ENCODE data around the gene HSPB2.

HSPB2 gene

DNA sequence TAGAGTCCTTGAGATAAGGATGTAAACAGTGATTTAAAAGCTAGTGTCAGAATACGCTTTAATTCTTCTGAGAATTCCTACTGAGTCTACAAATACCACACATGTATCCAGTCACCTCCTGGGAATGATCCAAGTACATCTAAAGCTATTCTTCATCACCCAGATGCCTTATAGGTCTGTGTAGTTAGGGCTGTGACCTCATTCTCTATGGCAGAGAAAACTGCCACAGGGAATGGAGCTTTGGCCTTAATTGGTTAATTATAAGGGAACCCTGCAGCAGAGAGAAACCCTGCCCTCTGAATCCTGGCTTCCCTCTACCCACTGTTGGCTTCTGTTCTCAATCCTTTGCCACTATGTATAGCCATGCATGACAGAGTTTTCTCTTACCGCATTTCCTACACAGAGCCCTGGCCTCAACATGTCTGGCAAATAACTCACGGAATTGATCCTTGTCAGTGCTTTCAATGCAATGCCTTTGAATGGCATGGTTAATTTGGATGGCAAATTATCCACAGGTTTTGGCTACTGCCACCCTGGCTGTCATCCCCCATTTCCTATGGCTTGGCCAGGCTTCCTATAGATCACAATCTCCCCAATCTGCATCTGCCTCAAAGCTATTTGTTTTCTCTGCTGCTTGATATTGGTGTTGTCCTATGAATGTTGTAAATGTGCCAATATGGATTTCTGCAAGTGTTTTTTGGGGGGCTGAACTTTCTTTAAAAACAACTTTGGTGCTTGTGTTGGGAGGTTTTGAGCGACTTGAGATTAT lies 27.5 kb downstream of the HSPB2 start:
- no peak for DNase-seq

DNA sequence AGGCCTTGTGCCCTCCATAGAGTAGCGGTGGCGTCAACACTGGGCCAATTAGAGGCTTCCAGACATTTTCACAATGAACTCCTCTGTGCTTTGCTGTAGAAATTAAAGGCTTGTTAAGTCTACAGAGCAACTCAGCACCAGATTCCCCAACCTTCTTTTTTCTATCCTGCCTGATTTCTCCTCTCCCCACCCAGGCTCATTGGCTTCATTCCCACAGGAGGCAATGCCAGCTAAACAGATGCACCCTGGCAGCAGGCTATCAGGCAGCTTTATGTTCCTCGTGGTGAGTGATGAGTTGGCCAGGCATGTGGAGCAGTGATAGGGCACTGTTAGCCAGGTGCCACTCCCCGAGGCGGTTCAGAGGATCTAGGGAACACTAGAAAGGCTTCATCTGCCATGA lies 29.4 kb downstream of the HSPB2 start:
- DNase-seq, result no peak

DNA sequence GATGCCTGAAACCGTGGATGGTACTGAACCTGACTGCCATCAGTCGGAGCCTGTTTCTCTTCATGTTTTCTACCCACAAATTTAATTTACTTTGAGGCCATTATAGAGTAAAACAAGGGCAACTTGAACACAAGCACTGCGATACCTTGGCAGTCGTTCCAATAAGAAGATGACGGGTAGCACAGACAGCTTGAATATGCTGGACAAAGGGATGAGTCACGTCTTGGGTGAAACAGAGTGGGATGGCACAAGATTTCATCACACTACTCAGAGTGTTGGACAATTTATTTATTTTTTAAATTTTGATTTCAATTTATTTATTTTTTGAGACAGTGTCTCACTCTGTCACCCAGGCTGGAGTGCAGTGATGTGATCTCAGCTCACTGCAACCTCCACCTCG lies 30.3 kb downstream of the HSPB2 start:
- no peak for DNase-seq

DNA sequence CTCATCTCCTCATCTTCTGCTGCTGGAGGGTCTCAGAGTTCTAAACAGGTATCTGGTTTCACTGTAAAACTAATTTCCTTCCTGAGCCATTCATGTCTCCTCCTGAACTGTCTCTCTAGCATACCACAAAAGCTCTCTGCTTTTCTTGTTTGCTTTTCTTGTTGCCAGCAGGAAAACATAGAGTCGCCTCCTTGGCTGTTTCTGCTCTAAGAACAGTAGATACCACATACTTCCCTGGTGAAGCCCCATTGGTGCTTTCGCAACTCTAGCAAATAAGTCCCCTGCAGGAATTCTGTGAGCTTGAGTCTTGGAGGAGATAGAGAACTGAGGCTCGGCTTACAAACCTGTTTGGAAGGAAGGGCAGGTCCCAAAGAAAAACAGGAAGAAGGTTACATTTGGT lies 31.6 kb downstream of the HSPB2 start:
- peak; percentile 19 for DNase-seq

DNA sequence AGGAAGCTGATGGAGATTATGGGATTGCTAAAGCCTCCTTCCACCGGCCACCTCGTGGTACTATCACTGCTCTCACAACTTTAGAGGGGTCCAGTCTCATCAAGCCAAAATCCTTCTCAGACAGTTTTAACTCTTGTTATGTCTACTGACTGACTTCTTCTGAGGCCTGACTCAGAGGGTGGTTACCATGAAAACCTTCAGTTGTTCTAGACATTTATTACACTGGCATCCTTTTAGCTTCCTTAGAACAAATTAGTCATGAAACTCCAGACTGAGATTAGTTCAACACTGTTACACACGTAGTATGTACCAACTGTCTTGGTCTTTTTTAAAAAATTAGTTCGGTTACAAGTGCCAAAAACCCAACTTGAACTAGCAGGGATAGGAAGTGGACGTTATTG lies 32.1 kb downstream of the HSPB2 start:
- peak; percentile 14 for DNase-seq

DNA sequence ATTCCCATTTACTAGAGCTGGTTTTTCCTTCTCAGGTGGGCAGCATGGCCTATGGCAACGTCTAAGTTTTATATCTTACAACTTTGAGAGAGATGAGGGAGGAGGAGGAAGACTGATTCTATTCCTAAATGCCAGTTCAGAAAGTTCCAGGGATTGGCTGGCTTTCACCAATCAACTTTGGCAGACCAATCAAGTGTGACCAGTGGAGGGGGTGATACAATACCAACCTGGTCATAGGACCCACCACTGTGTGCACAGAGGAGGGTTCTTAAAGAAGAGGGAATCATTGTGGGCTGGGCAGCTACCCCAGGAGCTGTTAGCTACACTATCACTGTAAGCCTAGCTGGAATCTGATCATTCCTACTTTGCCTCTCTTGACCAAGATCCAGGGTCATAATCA lies 32.7 kb downstream of the HSPB2 start:
- DNase-seq, result no peak

DNA sequence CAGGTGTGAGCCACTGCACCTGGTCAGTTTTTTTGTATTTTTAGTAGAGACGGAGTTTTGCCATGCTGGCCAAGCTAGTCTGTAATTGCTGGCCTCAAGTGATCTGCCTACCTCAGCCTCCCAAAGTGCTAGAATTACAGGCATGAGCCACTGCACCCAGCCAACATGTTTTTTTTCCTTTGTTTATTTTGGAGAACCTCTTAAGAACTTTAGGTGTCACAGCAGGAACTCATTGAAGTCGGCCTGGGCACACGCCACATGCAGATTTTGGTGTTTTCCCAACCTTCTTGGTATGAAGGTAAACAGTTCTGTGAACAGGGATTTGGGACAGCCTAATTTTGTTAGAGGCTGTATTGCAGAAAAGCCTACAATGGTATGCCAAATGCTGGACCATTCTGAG lies 34.0 kb downstream of the HSPB2 start:
- no peak for DNase-seq

DNA sequence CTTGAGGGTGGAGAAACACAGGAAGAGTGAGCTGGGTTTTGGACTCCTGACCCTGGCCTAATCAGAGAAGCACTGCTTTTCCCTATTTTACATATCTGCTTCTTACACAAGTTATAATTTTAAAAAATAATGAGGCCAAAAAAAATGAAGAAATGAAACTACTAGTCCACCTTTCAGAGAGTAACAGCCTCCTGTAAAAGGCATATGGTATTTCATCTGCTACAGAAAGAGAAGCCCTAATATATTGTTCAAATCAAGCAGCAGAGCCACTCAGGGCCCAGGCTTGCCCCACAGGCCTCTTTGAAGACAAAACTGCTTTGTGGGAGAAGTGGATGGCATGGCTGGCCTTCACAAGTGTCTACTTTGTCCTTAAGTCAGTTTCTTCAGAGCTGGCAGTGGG lies 34.6 kb downstream of the HSPB2 start:
- no peak for DNase-seq

DNA sequence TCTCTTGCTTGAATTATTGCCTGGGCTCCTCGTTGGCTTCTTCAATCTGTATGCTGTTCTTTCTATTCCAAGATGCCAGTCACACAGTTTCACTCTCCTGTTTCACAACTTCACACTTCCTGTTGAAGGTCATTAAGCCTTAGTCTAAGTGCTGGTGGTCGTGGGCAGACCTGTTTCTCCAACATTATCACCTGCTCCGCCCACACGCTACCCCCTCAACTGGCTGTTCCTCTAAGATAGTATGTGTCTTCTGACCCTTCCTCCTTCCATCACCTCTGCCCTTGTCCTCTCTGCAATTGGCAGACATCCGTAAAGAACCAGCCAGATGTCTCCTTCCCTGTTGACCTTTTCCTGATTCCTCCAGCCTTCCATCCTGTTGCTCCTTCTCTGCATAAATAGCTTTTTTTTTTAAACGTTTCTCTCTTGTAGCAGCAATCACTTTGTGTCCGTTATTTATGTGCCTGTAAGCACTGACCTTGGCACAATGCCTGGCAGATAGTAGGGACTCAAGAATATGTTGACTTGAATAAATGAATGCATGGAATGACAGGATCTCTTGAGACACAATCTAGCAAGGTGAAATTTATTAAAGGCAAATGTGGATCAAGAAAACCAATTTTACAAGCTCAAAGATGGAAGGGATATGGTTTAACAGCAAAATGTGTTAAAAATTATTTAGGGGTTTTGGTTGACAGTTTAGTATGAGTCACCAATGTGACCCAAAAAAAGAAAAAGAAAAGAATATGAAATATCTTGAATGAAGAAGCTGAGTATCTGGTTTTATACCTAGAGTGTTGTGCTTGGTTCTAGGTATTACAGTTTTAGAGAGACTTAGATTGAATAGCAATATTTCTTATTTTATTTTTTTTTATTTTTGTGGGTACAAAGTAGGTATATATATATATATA lies 37.2 kb downstream of the HSPB2 start:
- DNase-seq, result no peak

DNA sequence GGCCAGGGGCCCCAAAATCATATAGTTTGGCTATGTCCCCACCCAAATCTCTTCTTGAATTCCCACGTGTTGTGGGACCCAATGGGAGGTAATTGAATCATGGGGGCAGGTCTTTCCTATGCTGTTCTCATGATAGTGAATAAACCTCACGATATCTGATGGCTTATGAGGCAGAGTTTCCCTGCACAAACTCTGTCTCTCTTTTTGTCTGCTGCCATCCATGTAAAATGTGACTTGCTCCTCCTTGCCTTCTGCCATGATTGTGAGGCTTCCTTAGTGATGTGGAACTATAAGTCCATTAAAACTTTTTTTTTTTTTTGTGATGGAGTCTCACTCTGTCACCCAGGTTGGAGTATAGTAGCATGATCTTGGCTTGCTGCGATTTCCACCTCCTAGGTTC lies 39.0 kb downstream of the HSPB2 start:
- DNase-seq, result no peak

DNA sequence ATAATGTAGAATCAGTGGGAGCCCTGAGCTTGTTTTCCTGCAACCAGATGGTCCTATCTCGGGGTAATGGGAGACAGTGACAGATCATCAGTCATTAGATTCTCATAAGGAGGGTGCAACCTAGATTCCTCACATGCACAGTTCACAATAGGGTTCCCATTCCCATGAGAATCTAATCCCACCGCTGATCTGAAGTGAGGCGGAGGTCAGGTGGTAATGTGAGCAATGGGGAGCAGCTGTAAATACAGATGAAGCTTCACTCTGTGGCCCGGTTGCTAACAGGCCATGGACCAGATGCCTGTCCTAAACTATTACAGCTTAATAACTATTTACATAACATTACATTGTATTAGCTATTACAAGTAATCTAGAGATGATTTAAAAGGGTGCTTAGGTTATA lies 41.6 kb downstream of the HSPB2 start:
- DNase-seq, result no peak

DNA sequence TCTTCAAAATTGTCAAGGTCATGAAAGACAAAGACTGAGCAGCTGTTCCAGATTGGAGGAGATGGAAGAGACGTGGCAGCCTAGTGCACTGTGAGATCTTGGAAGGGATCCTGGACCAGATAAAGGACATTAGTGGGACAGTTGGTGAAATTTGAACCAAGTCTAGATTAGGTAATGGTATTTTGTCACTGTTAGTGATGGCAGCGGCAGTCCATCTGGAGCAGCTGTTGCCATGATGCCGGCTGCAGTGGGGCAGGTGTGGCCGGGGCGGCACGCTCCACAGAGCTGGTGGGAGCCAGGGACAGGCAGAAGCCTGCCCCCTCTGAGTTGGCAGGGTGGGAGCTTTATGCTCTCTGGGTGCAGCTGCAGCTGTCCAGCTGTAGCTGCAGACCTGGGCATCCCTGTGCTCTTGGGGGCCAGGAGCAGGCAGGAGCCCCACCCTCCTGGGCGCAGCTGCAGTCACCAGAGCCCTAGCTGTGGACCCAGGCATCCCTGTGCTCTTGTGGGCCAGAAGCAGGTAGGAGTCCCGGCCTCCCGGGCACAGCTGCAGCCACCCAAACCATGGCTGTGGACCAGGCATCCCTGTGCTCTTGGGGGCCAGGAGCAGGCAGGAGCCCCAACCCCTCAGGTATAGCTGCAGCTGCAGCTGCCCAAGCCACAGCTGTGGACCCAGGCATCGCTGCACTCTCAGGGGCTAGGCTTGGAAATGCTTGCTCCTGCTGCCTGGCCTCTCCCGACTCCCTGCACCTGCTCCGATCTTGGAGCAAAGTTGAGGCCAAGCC lies 45.3 kb downstream of the HSPB2 start:
- DNase-seq, result no peak

DNA sequence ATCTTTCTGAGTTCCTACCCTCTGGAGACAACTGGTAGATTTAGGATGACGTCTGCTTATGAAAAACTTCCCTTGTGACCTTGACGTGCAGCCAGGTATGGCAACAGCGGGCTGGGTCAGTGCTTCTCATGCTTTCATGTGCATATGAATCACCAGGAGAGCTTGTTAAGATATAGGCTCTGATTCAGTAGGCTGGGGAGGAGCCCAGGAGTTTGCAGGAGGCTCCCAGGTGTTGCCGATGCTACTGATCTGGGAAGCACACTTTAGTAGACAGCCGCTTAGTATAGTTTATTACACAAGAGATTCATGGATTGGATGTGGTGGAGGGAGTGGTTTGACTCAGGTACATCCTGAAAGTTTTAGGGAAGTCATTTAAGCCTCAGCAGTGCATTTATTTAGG lies 48.4 kb downstream of the HSPB2 start:
- DNase-seq, result no peak

DNA sequence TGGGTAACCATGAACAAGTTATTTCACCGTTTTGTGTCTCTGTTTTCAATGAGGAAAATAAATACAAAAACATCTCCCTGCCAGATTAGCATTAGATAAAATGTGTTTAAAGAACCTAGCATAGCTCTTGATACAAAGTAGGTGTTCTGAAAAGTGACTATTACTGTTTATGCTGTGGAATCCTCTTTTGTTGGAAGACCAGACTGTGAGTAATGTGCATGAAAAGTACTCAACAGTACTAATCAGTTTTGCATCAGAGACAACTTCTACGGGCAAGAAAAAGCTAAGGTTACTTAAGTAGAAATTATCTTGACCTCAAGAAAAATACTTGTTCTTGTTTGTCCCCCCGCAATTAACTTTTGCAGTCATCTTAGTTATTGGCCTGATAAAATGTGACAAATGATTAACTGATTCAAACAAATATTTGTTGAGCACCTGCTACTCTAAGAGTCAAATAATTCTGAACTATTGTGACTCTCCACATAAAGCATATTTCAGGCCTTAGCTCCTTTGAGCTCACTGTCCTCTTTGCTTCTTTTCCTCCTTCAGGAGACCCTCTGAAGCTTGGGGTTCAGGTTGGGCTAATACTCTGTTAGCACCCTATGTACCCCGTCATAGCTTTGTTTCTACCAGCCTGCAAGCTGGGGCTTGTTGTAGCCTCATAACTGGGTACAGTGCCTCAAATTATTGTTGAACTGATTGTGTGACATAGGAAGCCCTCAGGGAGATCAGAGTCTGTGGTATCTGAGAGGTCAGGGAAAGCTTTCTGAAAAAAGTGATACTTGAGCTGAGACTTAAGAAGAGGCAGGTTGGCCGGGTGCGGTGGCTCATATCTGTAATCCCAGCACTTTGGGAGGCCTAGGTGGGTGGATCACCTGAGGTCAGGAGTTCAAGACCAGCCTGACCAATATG lies 49.1 kb downstream of the HSPB2 start:
- no peak for DNase-seq

Data from CD4-positive, alpha-beta T cell treated with Interleukin-17A for 4 hours (primary cell).